ENCODE measurements around the gene KRTAP5-3.
"Not testable (repeated sequence)": the region's sequence is repeated elsewhere in the genome, so short reads cannot be mapped to it uniquely, and the experiment has no call there.

KRTAP5-3 gene

GRCh38 chr11:1650034-1650917 is 42.0 kb upstream of the KRTAP5-3 start:
- no peak for DNase-seq (ENCODE audit: low read depth)
- no peak overlapping the region for H3K4me3 ChIP-seq (ENCODE audit: control insufficient read depth, low read depth, low read length)
- no peak for TF ChIP-seq CTCF (IDR thresholded peaks at IDR 0.05; ENCODE audit: control insufficient read depth, insufficient read depth, low read depth, low read length, missing control alignments)

- TF ChIP-seq CTCF (IDR thresholded peaks at IDR 0.05; ENCODE audit: control insufficient read depth, insufficient read depth, low read depth, low read length, missing control alignments) = no peak
- no peak overlapping the region for H3K4me3 ChIP-seq (ENCODE audit: control insufficient read depth, low read depth, low read length)
- no peak for DNase-seq (ENCODE audit: low read depth)
Observed at GRCh38 chr11:1648653-1649420, 40.6 kb upstream of the KRTAP5-3 start.

GRCh38 chr11:1647901-1648652 is 39.8 kb upstream of the KRTAP5-3 start:
- H3K4me3 ChIP-seq (ENCODE audit: control insufficient read depth, low read depth, low read length) = no peak overlapping the region
- no peak for DNase-seq (ENCODE audit: low read depth)
- no peak for TF ChIP-seq CTCF (IDR thresholded peaks at IDR 0.05; ENCODE audit: control insufficient read depth, insufficient read depth, low read depth, low read length, missing control alignments)

GRCh38 chr11:1646540-1646939 is 38.3 kb upstream of the KRTAP5-3 start:
- DNase-seq (ENCODE audit: low read depth); H3K4me3 ChIP-seq (ENCODE audit: control insufficient read depth, low read depth, low read length): not testable (repeated sequence)

GRCh38 chr11:1645357-1645821 is 37.1 kb upstream of the KRTAP5-3 start:
- no peak for DNase-seq (ENCODE audit: low read depth)
- no peak overlapping the region for H3K4me3 ChIP-seq (ENCODE audit: control insufficient read depth, low read depth, low read length)
- no peak for TF ChIP-seq CTCF (IDR thresholded peaks at IDR 0.05; ENCODE audit: control insufficient read depth, insufficient read depth, low read depth, low read length, missing control alignments)

- no peak for DNase-seq (ENCODE audit: low read depth)
- H3K4me3 ChIP-seq (ENCODE audit: control insufficient read depth, low read depth, low read length) = no peak overlapping the region
- no peak for TF ChIP-seq CTCF (IDR thresholded peaks at IDR 0.05; ENCODE audit: control insufficient read depth, insufficient read depth, low read depth, low read length, missing control alignments)
Observed at GRCh38 chr11:1644601-1645356, 36.5 kb upstream of the KRTAP5-3 start.
